Body of pancreas (tissue), 4 donors: ENCODE data around the gene RANGAP1.

Source experiments
- POLR2A ChIP-seq, 3 donors: fragments of 450-650 bp; IDR thresholded peaks; one replicate each; pipeline ENCODE4 v1.6.1; 2016; ENCODE audit warnings: antibody characterized with exemption in 3 of 3, mild to moderate bottlenecking in 2 of 3
- TF ChIP-seq, protein P1 (sequence below), 7 experiments: fragments of 450-650 bp in 4 of 7; fragments of 200-600 bp in 3 of 7; sonication (generic) in 3 of 7; IDR thresholded peaks; one replicate each; pipeline ENCODE4 v1.5.1; 2016 to 2019; ENCODE audit warnings: antibody characterized with exemption in 7 of 7

- TF ChIP-seq, protein P1, sequence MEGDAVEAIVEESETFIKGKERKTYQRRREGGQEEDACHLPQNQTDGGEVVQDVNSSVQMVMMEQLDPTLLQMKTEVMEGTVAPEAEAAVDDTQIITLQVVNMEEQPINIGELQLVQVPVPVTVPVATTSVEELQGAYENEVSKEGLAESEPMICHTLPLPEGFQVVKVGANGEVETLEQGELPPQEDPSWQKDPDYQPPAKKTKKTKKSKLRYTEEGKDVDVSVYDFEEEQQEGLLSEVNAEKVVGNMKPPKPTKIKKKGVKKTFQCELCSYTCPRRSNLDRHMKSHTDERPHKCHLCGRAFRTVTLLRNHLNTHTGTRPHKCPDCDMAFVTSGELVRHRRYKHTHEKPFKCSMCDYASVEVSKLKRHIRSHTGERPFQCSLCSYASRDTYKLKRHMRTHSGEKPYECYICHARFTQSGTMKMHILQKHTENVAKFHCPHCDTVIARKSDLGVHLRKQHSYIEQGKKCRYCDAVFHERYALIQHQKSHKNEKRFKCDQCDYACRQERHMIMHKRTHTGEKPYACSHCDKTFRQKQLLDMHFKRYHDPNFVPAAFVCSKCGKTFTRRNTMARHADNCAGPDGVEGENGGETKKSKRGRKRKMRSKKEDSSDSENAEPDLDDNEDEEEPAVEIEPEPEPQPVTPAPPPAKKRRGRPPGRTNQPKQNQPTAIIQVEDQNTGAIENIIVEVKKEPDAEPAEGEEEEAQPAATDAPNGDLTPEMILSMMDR (IDR thresholded peaks at IDR 0.05) = no peak
- no peak for TF ChIP-seq POLR2A (IDR thresholded peaks at IDR 0.05)
Observed at GRCh38 chr22:41271787-41272186, 14.2 kb downstream of the RANGAP1 start.
